Astrocyte of the cerebellum (primary cell): ENCODE data around the gene CREB5.

Experiments used
- DNase-seq: peaks from one replicate; pipeline ENCODE4 v3.0.0-alpha.2; 2011; ENCODE audit warnings: low read depth
- H3K4me3 ChIP-seq: 2 replicates; pipeline ENCODE4 v1.5.1; 2011; ENCODE audit warnings: mild to moderate bottlenecking, low read depth, low read length, moderate library complexity
- CTCF ChIP-seq: IDR thresholded peaks from 2 replicates; pipeline ENCODE4 v1.5.1; 2012; ENCODE audit warnings: low read length, low read depth, moderate library complexity, mild to moderate bottlenecking; ENCODE audit errors: missing control alignments
- in situ Hi-C: cut with HindIII; loops from 2 replicates; pipeline ENCODE4 v1.10.0; 2017; ENCODE audit warnings: low sequenced_read_pairs

Gene CREB5

GRCh38 chr7:28516390-28517172 is 104.3 kb downstream of the CREB5 start:
- in situ Hi-C loops = no loop called here
- no peak overlapping the region for H3K4me3 ChIP-seq
- DNase-seq = no peak
- no peak for TF ChIP-seq CTCF

- no peak overlapping the region for H3K4me3 ChIP-seq
- no peak for TF ChIP-seq CTCF
- no peak for DNase-seq
- in situ Hi-C loops = no loop called here
These were observed 104.9 kb downstream of the CREB5 start for GRCh38 chr7:28517206-28517605.

- in situ Hi-C loops = no loop called here
- no peak for TF ChIP-seq CTCF
- no peak overlapping the region for H3K4me3 ChIP-seq
- DNase-seq = no peak
These were observed 105.3 kb downstream of the CREB5 start for GRCh38 chr7:28517606-28518005.

- TF ChIP-seq CTCF = no peak
- DNase-seq = no peak
- H3K4me3 ChIP-seq = no peak overlapping the region
- in situ Hi-C loops = no loop called here
These were observed 108.0 kb downstream of the CREB5 start for GRCh38 chr7:28520074-28521015.

GRCh38 chr7:28524978-28525377 is 112.7 kb downstream of the CREB5 start:
- DNase-seq = no peak
- no peak for TF ChIP-seq CTCF
- H3K4me3 ChIP-seq = no peak overlapping the region
- in situ Hi-C loops = no loop called here

GRCh38 chr7:28528899-28529298 is 116.6 kb downstream of the CREB5 start:
- in situ Hi-C loops = no loop called here
- TF ChIP-seq CTCF = no peak
- DNase-seq = no peak
- no peak overlapping the region for H3K4me3 ChIP-seq
